Uterus (tissue), 4 donors: ENCODE measurements around the gene ACR. TPM values are rescaled to one million over a fixed set of nuclear protein-coding genes. Genes with fewer than 3 reads are reported as not detected.

Source experiments
- DNase-seq, 2 donors: peaks; one replicate each; pipeline ENCODE4 v3.0.0-alpha.2; 2019 to 2020
- H3K27ac ChIP-seq, 2 donors: fragments of 200-600 bp; sonication (generic); 1 replicate in 1 of 2; 2 replicates in 1 of 2; pipeline ENCODE4 v1.5.1; 2016 to 2018
- H3K27me3 ChIP-seq, 2 donors: fragments of 200-600 bp; sonication (generic); one replicate each; pipeline ENCODE4 v1.5.1; 2018 to 2019; ENCODE audit warnings: control low read depth in 1 of 2
- H3K36me3 ChIP-seq, 2 donors: fragments of 200-600 bp; sonication (generic); one replicate each; pipeline ENCODE4 v1.5.1; 2019; ENCODE audit warnings: control low read depth in 1 of 2
- H3K4me1 ChIP-seq, 2 donors: fragments of 200-600 bp; sonication (generic); one replicate each; pipeline ENCODE4 v1.5.1; 2018 to 2019; ENCODE audit warnings: control low read depth in 1 of 2
- H3K4me3 ChIP-seq, 2 donors: fragments of 200-600 bp; sonication (generic); 1 replicate in 1 of 2; 2 replicates in 1 of 2; pipeline ENCODE4 v1.5.1; 2018 to 2019; ENCODE audit warnings: mild to moderate bottlenecking in 1 of 2
- H3K9me3 ChIP-seq, 2 donors: fragments of 200-600 bp; sonication (generic); one replicate each; pipeline ENCODE4 v1.5.1; 2019; ENCODE audit warnings: control low read depth in 1 of 2
- POLR2A ChIP-seq, 2 donors: fragments of 450-650 bp; IDR thresholded peaks; one replicate each; pipeline ENCODE4 v1.6.1; 2016; ENCODE audit warnings: antibody characterized with exemption in 2 of 2, mild to moderate bottlenecking in 1 of 2, moderate library complexity in 1 of 2
- intact Hi-C: fragments of 100-400 bp; cut with DNase I; formaldehyde crosslinking; loops from one replicate; pipeline ENCODE4 v1.15.1; 2023; ENCODE audit warnings: low total_unique reads
- total RNA-seq, 4 donors: library from RNA; depleted of rRNA in 3 of 4; stranded (reverse); fragments of >200 nt in 3 of 4; gene quantifications; one replicate each; pipeline versions ENCODE4 v1.1.0 to v1.2.4, GENCODE V29; 2014 to 2023
- TF ChIP-seq, protein P1 (sequence below), 4 experiments: fragments of 200-600 bp in 2 of 4; fragments of 450-650 bp in 2 of 4; sonication (generic) in 2 of 4; IDR thresholded peaks; one replicate each; pipeline ENCODE4 v1.5.1; 2016 to 2019; ENCODE audit warnings: antibody characterized with exemption in 4 of 4, mild to moderate bottlenecking in 2 of 4, moderate library complexity in 1 of 4
- donor health status: DM: yes; HTN: yes; CAD: no.

ACR gene
- total RNA-seq = 1 to 10 TPM in 1 of 4 donors, under 1 TPM in 1, not detected in 2; 0.35 to 7.9 TPM

GRCh38 chr22:50737728-50738648 is at the start of gene ACR:
Gene ACR (plus strand): TSS chr22:50738204. CDS start chr22:50738236, 32 bp downstream.
- DNase-seq = no peak
- H3K27ac ChIP-seq = no peak within 1 kb of the TSS

DNA sequence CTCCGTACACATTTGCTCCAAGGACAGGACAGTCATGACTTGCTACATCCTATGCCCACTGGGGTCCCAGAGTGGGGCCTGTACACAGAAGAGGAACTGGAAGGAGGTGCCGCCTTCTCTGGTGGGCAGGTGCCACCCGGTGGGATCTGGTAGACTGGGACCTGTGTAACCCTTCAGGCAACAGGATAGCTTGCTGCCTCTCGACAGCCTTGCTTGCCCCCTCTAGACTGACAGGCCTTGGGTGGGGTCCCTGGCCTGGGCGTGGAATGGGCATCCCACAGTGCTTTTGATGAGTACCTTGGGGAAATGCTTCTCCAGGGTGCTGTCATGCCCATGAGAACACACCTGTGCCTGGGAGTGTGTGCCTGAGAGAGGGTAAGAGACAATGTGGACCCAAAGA is 49.6 kb upstream of the ACR start:
- no peaks in the 10 kb centered on the region for H3K4me1 ChIP-seq
- no peaks in the 10 kb centered on the region for H3K9me3 ChIP-seq
- intact Hi-C loops = no loop called here
- no peaks in the 10 kb centered on the region for H3K27me3 ChIP-seq
- H3K4me3 ChIP-seq = no peak overlapping the region
- no peak for DNase-seq
- no peak overlapping the region for H3K27ac ChIP-seq
- no peak for TF ChIP-seq POLR2A (IDR thresholded peaks at IDR 0.05)
- TF ChIP-seq, protein P1, sequence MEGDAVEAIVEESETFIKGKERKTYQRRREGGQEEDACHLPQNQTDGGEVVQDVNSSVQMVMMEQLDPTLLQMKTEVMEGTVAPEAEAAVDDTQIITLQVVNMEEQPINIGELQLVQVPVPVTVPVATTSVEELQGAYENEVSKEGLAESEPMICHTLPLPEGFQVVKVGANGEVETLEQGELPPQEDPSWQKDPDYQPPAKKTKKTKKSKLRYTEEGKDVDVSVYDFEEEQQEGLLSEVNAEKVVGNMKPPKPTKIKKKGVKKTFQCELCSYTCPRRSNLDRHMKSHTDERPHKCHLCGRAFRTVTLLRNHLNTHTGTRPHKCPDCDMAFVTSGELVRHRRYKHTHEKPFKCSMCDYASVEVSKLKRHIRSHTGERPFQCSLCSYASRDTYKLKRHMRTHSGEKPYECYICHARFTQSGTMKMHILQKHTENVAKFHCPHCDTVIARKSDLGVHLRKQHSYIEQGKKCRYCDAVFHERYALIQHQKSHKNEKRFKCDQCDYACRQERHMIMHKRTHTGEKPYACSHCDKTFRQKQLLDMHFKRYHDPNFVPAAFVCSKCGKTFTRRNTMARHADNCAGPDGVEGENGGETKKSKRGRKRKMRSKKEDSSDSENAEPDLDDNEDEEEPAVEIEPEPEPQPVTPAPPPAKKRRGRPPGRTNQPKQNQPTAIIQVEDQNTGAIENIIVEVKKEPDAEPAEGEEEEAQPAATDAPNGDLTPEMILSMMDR (IDR thresholded peaks at IDR 0.05) = no peak
- H3K36me3 ChIP-seq = no peaks in the 10 kb centered on the region

More at GRCh38 chr22:50737728-50738648, at the start of gene ACR:
- no peaks in the 10 kb centered on the region for H3K9me3 ChIP-seq
- no peaks in the 10 kb centered on the region for H3K36me3 ChIP-seq
- H3K4me1 ChIP-seq = no peaks in the 10 kb centered on the region
- H3K4me3 ChIP-seq = no peak within 1 kb of the TSS
- no peaks in the 10 kb centered on the region for H3K27me3 ChIP-seq
- intact Hi-C loops = no loop called here
- TF ChIP-seq, protein P1 (IDR thresholded peaks at IDR 0.05) = no peak
- TF ChIP-seq POLR2A (IDR thresholded peaks at IDR 0.05) = no peak

DNA sequence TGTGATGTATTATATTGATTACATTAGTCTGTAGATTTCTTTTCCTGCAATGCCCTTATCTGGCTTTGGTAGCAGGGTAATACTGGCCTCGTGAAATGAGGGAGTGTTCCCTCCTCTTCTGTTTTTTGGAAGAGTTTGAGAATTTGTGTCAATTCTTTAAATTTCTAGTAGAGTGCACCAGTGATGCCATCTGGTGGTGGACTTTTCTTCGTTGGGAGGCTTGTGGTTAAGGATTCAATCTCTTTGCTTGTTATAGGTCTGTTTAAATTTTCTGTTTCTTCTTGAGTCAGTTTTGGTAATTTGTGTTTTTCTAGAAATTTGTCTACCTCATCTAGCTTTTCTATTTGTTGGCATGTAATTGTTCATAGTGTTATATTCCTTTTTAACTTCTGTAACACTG is 46.5 kb upstream of the ACR start:
- H3K36me3 ChIP-seq = no peaks in the 10 kb centered on the region
- H3K9me3 ChIP-seq = no peaks in the 10 kb centered on the region
- no peaks in the 10 kb centered on the region for H3K4me1 ChIP-seq
- no peak overlapping the region for H3K4me3 ChIP-seq
- intact Hi-C loops = no loop called here
- H3K27ac ChIP-seq = no peak overlapping the region
- DNase-seq = no peak
- no peaks in the 10 kb centered on the region for H3K27me3 ChIP-seq
- TF ChIP-seq, protein P1 (IDR thresholded peaks at IDR 0.05) = peak in 1 of 4 experiments; percentile 5
- TF ChIP-seq POLR2A (IDR thresholded peaks at IDR 0.05) = no peak

GRCh38 chr22:50693462-50693861 is 44.5 kb upstream of the ACR start:
- DNase-seq = no peak

More at GRCh38 chr22:50693462-50693861, 44.5 kb upstream of the ACR start:
- no peak overlapping the region for H3K4me3 ChIP-seq
- intact Hi-C loops = no loop called here
- TF ChIP-seq POLR2A (IDR thresholded peaks at IDR 0.05) = no peak
- TF ChIP-seq, protein P1 (IDR thresholded peaks at IDR 0.05) = no peak
- no peaks in the 10 kb centered on the region for H3K9me3 ChIP-seq
- no peak overlapping the region for H3K27ac ChIP-seq
- H3K27me3 ChIP-seq = peaks cover 0 to 4% of the 10 kb centered on the region in 2 donors
- peaks cover 0 to 3% of the 10 kb centered on the region in 2 donors for H3K4me1 ChIP-seq
- no peaks in the 10 kb centered on the region for H3K36me3 ChIP-seq
